AML-193 (cell line): Measurements from ENCODE around the gene CPLANE1.
A peak's percentile ranks its signal among the peaks of the same experiment; 100 is the strongest.
"Not testable (repeated sequence)": the region's sequence is repeated elsewhere in the genome, so short reads cannot be mapped to it uniquely, and the experiment has no call there.

Experiments
- DNase-seq, 2 experiments: peaks; one replicate each; lab custom pipeline; 2025; lab: John Stamatoyannopoulos, UW

CPLANE1 gene

DNA sequence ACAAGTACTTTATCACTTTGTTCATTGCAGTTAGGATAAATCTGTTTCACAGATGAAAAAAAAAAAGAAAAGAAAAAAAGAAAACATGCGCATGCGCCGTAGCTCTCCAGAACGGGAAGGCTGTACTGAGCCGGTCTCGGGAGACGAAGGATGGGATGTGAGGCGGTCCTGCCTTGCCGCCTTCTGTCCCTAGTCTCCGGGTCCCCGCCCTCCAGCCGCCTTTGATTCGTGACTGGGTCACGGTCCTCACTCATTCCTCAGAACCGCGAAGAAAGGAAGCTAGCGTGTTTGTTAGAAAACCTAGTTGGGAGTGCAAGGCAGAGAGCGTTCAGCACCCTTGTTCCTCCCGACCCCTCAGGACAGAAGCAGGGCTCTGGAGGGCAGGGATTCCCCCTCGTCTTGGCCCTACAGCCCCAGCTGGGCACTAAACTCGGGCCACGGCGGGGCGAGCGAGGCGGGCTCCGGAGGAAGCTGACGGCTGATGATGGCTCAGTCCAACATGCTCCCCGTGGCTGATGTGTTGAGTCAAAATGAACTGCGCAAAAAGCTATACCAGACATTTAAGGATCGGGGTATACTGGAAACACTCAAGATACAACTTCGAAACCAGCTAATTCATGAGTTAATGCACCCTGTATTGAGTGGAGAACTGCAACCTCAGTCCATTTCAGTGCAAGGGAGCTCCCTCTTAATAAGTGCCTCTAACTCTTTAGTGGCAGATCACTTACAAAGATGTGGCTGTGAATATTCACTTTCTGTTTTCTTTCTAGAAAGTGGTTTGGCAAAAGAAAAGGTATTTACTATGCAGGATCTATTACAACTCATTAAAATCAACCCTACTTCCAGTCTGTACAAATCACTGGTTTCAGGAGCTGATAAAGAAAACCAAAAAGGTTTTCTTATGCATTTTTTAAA lies 40.0 kb downstream of the CPLANE1 start:
- no peak for DNase-seq

- DNase-seq = no peak
These were observed 41.4 kb downstream of the CPLANE1 start for GRCh38 chr5:37207802-37208201.

GRCh38 chr5:37206736-37207135 lies 42.4 kb downstream of the CPLANE1 start:
- peak; percentile 36 to 49 for DNase-seq

DNA sequence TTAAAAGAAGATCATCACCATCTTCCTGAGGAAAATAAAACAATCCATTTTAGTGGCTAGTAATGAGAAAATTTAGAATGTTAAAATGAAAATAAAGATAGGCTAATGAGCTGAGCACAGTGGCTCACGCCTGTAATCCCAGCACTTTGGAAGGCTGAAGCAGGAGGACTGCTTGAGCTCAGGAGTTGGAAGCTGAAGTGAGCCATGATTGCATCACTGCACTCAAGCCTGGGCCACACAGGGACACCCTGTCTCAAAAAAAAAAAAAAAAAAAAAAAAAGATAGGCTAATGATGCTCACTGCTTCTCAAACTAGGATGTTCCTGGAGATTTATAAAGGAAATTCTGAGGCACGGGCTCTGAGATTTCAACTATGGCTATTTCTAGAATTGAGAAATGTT lies 50.3 kb downstream of the CPLANE1 start:
- no peak for DNase-seq

DNA sequence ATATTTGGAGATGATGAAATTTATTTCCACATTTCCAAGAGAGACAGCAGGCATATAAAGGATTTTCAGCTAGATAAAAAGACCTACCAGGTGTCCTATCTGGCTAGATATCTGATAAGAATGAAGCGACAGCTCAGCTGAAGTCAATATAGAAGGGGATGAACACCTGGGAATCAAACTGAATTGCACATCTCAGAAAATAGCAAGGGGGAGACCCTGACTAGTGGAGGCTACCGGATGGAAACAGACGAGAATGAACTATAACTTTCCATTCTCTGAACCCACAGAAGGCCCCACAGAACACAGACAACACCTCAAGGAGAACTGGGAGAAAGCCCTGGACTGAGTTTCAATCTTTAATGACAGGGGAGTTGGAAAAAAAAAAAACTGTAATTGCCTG lies 51.1 kb downstream of the CPLANE1 start:
- DNase-seq = no peak

DNA sequence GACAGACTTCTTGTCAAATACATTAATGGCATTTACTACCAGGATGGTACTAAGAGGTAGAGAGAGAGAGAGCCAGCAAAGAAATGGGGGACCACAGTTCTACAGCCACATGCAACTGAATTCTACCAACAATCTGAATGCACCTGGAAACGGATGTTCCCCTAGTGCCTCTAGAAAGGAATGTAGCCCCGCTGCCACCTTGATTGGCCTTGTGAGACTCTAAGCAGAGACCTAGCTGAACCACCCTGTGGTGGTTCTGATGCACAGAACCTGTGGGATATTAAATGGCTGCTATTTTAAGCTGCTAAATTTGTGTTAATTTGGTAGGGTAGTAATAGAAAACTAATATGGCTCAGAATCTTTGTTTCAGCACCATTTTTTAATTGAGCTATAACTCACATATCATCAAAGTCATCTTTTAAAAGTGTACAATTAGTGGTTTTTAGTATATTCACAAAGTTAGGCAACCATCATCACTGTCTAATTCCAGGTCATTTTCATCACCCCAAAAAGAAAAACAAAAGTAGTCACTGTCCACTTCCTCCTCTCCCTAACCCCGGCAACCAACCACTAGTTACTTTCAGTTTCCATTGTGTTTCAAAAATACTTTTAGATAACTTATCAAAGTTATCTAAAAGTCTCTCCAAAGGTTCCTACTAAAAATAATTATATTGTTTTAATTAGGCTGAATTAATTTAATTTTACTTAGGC lies 51.7 kb downstream of the CPLANE1 start:
- peak; percentile 44 to 53 for DNase-seq

- DNase-seq = no peak
These were observed 58.6 kb downstream of the CPLANE1 start for GRCh38 chr5:37190592-37190991.

DNA sequence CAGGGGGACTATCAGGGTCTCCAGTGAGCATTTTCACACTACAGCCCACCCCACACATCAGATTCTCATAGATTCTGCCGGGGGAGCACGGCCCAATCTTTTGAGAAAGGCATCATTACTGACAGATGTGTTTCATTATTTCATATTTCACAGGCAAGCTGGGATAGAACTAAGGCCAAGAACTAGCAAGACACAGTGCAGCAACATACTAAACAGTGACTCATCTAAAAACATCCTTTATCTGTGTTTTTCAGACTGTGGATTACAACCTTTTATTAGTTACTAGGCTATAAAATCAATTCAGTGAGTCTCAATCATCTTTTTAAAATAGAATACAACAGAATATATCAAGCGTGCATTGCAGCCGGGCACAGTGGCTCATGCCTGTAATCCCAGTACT lies 59.8 kb downstream of the CPLANE1 start:
- DNase-seq = no peak

DNA sequence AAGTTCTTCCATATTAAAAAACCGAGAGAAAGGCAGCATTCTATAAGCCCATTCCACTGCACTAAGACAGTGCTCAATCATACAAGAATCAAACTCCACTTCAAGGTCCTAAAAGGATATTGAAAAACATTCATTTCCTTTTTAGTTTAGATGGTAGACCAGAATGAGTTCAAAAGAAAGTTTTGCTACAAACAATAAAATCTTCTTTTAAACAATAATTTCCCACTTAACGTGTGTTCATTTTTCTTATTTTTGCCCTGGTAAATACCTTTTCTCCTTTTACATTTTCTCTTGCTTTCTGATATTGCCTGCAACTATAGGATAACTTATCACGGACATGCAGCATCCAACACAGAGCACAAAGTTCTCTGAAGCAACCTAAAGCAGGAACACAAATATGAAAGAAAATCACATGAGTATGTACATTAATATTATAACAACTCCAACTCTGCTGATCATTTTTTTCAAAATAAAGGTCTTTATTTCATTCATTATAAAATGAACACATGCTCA lies 61.7 kb downstream of the CPLANE1 start:
- DNase-seq = no peak

DNA sequence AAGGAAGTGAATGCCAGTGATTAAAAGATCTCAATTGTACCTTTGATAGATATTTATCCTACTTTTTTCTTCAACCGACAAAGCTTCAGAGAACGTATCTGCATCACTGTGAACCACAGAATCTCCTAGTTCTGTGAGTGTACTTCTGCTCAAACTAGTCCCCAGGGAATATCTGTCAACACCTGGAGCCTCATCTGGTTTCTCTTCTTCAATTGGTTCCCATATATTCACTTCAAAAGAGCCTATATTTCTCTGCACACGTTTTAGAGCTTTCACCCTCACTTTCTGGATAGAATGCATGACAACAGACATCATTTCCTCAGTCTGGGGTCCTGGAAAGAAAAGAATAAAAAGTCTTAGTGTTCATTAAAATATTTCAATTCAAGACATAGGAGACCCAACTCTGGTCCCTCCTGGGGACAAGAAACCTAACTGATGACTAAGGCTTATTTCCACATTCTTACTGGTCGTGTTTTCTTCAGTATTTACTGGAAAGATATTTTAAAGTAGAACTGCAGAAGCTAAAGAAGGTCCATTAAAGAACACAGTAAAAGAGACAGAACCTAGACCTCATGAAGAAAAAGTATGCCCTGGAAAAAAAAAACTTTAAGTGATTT lies 64.3 kb downstream of the CPLANE1 start:
- no peak for DNase-seq

DNA sequence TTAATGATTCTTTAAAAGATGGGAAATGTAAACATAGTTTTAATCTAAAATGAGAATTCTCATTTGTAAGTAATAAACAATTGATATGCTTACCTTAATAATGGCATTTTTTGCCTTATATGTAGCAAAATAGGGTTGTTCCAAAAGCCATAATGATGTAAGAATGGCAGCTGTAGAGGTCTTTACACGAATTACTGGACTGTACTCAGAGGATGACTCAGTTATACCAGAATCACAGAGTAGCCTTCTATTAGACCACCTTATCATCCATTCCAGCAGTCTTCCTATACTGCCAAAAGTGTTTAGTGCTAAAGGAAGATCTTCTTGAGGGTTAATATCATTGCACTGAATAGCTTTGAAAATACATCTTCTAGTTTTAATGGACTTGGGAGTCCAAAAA lies 66.5 kb downstream of the CPLANE1 start:
- DNase-seq = no peak

GRCh38 chr5:37174928-37175327 lies 74.2 kb downstream of the CPLANE1 start:
- no peak for DNase-seq

GRCh38 chr5:37172957-37173356 lies 76.2 kb downstream of the CPLANE1 start:
- no peak for DNase-seq

DNA sequence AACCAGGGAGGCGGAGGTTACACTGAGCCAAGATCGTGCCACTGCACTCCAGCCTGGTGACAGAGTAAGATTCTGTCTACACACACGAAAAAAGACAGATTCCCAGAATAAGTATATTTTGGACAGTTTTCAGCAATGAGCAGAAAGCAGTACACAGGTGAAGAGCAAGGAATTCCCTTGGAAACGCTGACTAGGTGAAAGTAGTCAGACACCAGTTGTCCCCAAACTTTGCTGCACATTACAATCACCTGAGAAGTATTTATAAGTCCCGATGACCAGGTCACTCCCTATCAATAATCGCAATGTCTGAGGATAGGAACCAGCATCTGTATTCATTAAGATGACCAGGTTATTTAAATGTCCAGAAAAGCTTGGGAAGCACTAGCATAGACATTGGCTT lies 78.3 kb downstream of the CPLANE1 start:
- no peak for DNase-seq

- DNase-seq = no peak
These were observed 83.0 kb downstream of the CPLANE1 start for GRCh38 chr5:37166197-37166596.

- no peak for DNase-seq
These were observed 83.4 kb downstream of the CPLANE1 start for GRCh38 chr5:37165761-37166160.

- DNase-seq = no peak
These were observed 95.5 kb downstream of the CPLANE1 start for GRCh38 chr5:37153661-37154060.

- no peak for DNase-seq
These were observed 102.3 kb downstream of the CPLANE1 start for GRCh38 chr5:37146896-37147295.

- DNase-seq = no peak
These were observed 112.5 kb downstream of the CPLANE1 start for GRCh38 chr5:37136694-37137093.

DNA sequence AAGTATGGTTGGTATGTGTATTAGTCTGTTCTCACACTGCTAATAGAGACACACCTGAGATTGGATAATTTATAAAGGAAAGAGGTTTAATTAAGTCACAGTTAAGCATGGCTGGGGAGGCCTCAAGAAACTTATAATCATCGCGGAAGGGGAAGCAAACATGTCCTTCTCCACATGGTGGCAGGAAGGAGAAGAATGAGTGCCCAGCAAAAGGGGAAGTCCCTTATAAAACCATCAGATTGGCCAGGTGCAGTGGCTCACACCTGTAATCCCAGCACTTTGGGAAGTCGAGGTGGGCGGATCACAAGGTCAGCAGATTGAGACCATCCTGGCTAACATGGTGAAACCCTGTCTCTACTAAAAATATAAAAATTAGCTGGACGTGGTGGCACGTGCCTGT lies 113.9 kb downstream of the CPLANE1 start:
- DNase-seq = not testable (repeated sequence)

- DNase-seq = no peak
These were observed 115.2 kb downstream of the CPLANE1 start for GRCh38 chr5:37133939-37134338.

GRCh38 chr5:37132646-37133045 lies 116.5 kb downstream of the CPLANE1 start:
- DNase-seq = no peak

GRCh38 chr5:37121465-37121864 lies 127.7 kb downstream of the CPLANE1 start:
- no peak for DNase-seq
